Caco-2 (cell line): Measurements from ENCODE around the gene ABCA4. TPM values are rescaled to one million over a fixed set of nuclear protein-coding genes. Genes with fewer than 3 reads are reported as not detected.

Experiments used
- BruUV-seq: library from RNA; stranded (reverse); fragments of 400-500 nt; replicated peaks from 2 replicates; lab custom pipeline; 2021; lab: Mats Ljungman, UMichigan
- CTCF ChIA-PET: fragments of 300-600 bp; sonication (Branson Sonifier 250); formaldehyde crosslinking; loops from one replicate; lab custom pipeline; 2022; ENCODE audit warnings: antibody characterized with exemption; lab: Charles Lee
- POLR2A ChIA-PET: fragments of 300-600 bp; sonication (Branson Sonifier 250); formaldehyde crosslinking; loops from one replicate; lab custom pipeline; 2022; ENCODE audit warnings: antibody characterized with exemption; lab: Charles Lee
- DNase-seq, 2 experiments: peaks; one replicate each; pipeline versions ENCODE4 v3.0.0 to v3.0.0-alpha.2; 2020 to 2022
- H3K27me3 ChIP-seq: replicated peaks from 2 replicates; pipeline ENCODE4 v1.6.0; 2011; ENCODE audit warnings: low read length; ENCODE audit not compliant: control insufficient read depth, insufficient read depth
- H3K36me3 ChIP-seq: 2 replicates; pipeline ENCODE4 v1.5.1; 2011; ENCODE audit warnings: low read length; ENCODE audit not compliant: control insufficient read depth, insufficient read depth
- H3K4me1 ChIP-seq: fragments of 250-450 bp; sonication (Bioruptor Pico); 2 replicates; pipeline ENCODE4 v1.5.1; 2020; ENCODE audit warnings: mild to moderate bottlenecking
- H3K4me3 ChIP-seq: 2 replicates; pipeline ENCODE4 v1.5.1; 2011; ENCODE audit warnings: low read depth, mild to moderate bottlenecking, control low read depth, low read length
- H3K9me3 ChIP-seq: fragments of 250-450 bp; sonication (Bioruptor Pico); 2 replicates; pipeline ENCODE4 v1.5.1; 2020; ENCODE audit warnings: mild to moderate bottlenecking, moderate library complexity
- H3K27ac Mint-ChIP-seq: one replicate; pipeline ENCODE4 v1.8.0; 2022; ENCODE audit warnings: mixed read lengths; ENCODE audit not compliant: unreplicated experiment
- H3K27me3 Mint-ChIP-seq: one replicate; pipeline ENCODE4 v1.8.0; 2022; ENCODE audit warnings: mixed read lengths; ENCODE audit not compliant: insufficient read depth, unreplicated experiment
- H3K36me3 Mint-ChIP-seq: one replicate; pipeline ENCODE4 v1.8.0; 2022; ENCODE audit warnings: mild to moderate bottlenecking, mixed read lengths; ENCODE audit not compliant: insufficient read depth, unreplicated experiment
- H3K4me1 Mint-ChIP-seq: one replicate; pipeline ENCODE4 v1.8.0; 2022; ENCODE audit warnings: low read depth, mixed read lengths; ENCODE audit not compliant: unreplicated experiment
- H3K4me3 Mint-ChIP-seq: one replicate; pipeline ENCODE4 v1.8.0; 2022; ENCODE audit warnings: mild to moderate bottlenecking, moderate library complexity, mixed read lengths; ENCODE audit not compliant: unreplicated experiment
- H3K9me3 Mint-ChIP-seq: one replicate; pipeline ENCODE4 v1.8.0; 2022; ENCODE audit warnings: mixed read lengths; ENCODE audit not compliant: unreplicated experiment
- CTCF ChIP-seq, 2 experiments: fragments of 200-600 bp in 1 of 2; IDR thresholded peaks; 1 replicate in 1 of 2; 2 replicates in 1 of 2; pipeline versions ENCODE4 v1.5.1 to v1.8.0; 2011 to 2022; ENCODE audit warnings: antibody characterized with exemption in 1 of 2, control low read depth in 1 of 2, inconsistent platforms in 1 of 2, low read depth in 1 of 2, low read length in 1 of 2, mild to moderate bottlenecking in 1 of 2, moderate library complexity in 1 of 2; ENCODE audit not compliant: insufficient read depth in 1 of 2, severe bottlenecking in 1 of 2, unreplicated experiment in 1 of 2
- intact Hi-C: fragments of 100-400 bp; cut with micrococcal nuclease; formaldehyde crosslinking; loops from one replicate; pipeline ENCODE4 v1.10.0; 2022; ENCODE audit not compliant: unreplicated experiment
- total RNA-seq: library from RNA; stranded (reverse); gene quantifications from 2 replicates; pipeline ENCODE4 v1.2.3, GENCODE V29; 2022

Gene ABCA4
- total RNA-seq, 1 experiment from 2014 or later = 1.8 TPM

- no TSS peak for BruUV-seq
- no peak overlapping the region for H3K4me3 Mint-ChIP-seq
- no peaks in the 10 kb centered on the region for H3K9me3 ChIP-seq
- DNase-seq = no peak
- peaks cover 26% of the 10 kb centered on the region for H3K4me1 ChIP-seq
- no peaks in the 10 kb centered on the region for H3K36me3 Mint-ChIP-seq
- no peaks in the 10 kb centered on the region for H3K27me3 ChIP-seq
- ChIA-PET POLR2A (no interaction called here), CTCF (no interaction called here)
- no peak overlapping the region for H3K27ac Mint-ChIP-seq
- H3K36me3 ChIP-seq = no peaks in the 10 kb centered on the region
- no peaks in the 10 kb centered on the region for H3K9me3 Mint-ChIP-seq
- no peak overlapping the region for H3K4me3 ChIP-seq
- no peaks in the 10 kb centered on the region for H3K27me3 Mint-ChIP-seq
- TF ChIP-seq CTCF (IDR thresholded peaks at IDR 0.05; ENCODE audit: insufficient read depth in 1 of 2, low read depth in 1 of 2, low read length in 1 of 2, severe bottlenecking in 1 of 2, unreplicated experiment in 1 of 2) = no peak
- peaks cover 22% of the 10 kb centered on the region for H3K4me1 Mint-ChIP-seq
- intact Hi-C loops = no loop called here
These were observed 96.7 kb downstream of the ABCA4 start for GRCh38 chr1:94024104-94024792.

- H3K27me3 Mint-ChIP-seq = no peaks in the 10 kb centered on the region
- ChIA-PET CTCF (interaction anchor here (1.0 to 2.8 kb wide), 2 partner anchors 313 to 320 kb away, joined by 4 to 9 read pairs; no protein-coding TSS in a partner anchor), POLR2A (no interaction called here)
- Histone ChIP-seq H3K4me1 (peaks cover 19% of the 10 kb centered on the region), H3K9me3 (no peaks in the 10 kb centered on the region), H3K4me3 (no peak overlapping the region), H3K27me3 (no peaks in the 10 kb centered on the region), H3K36me3 (no peaks in the 10 kb centered on the region)
- H3K9me3 Mint-ChIP-seq = no peaks in the 10 kb centered on the region
- H3K4me1 Mint-ChIP-seq = peaks cover 14% of the 10 kb centered on the region
- DNase-seq = no peak
- no peak overlapping the region for H3K4me3 Mint-ChIP-seq
- H3K27ac Mint-ChIP-seq = no peak overlapping the region
- intact Hi-C loops = no loop called here
- no peak for TF ChIP-seq CTCF (IDR thresholded peaks at IDR 0.05; ENCODE audit: insufficient read depth in 1 of 2, low read depth in 1 of 2, low read length in 1 of 2, severe bottlenecking in 1 of 2, unreplicated experiment in 1 of 2)
- H3K36me3 Mint-ChIP-seq = no peaks in the 10 kb centered on the region
- no TSS peak for BruUV-seq
These were observed 98.3 kb downstream of the ABCA4 start for GRCh38 chr1:94022471-94023189.

- H3K4me1 Mint-ChIP-seq = peaks cover 2% of the 10 kb centered on the region
- no peak overlapping the region for H3K27ac Mint-ChIP-seq
- H3K36me3 Mint-ChIP-seq = no peaks in the 10 kb centered on the region
- BruUV-seq = no TSS peak
- H3K27me3 Mint-ChIP-seq = no peaks in the 10 kb centered on the region
- H3K4me3 Mint-ChIP-seq = no peak overlapping the region
- ChIA-PET POLR2A (no interaction called here), CTCF (interaction anchor here (1.2 to 2.8 kb wide), 2 partner anchors 311 to 315 kb away, joined by 3 to 9 read pairs; no protein-coding TSS in a partner anchor)
- no peaks in the 10 kb centered on the region for H3K36me3 ChIP-seq
- peaks cover 11% of the 10 kb centered on the region for H3K4me1 ChIP-seq
- H3K4me3 ChIP-seq = no peak overlapping the region
- H3K27me3 ChIP-seq = no peaks in the 10 kb centered on the region
- no peaks in the 10 kb centered on the region for H3K9me3 ChIP-seq
- intact Hi-C loops = no loop called here
- no peak for DNase-seq
- no peaks in the 10 kb centered on the region for H3K9me3 Mint-ChIP-seq
- TF ChIP-seq CTCF (IDR thresholded peaks at IDR 0.05; ENCODE audit: insufficient read depth in 1 of 2, low read depth in 1 of 2, low read length in 1 of 2, severe bottlenecking in 1 of 2, unreplicated experiment in 1 of 2) = no peak
These were observed 100.0 kb downstream of the ABCA4 start for GRCh38 chr1:94020764-94021579.
